Endothelial cell (in vitro differentiated cells): ENCODE data around the gene PPP1CB. TPM values are rescaled to one million over a fixed set of nuclear protein-coding genes. Genes with fewer than 3 reads are reported as not detected.

Source experiments
- DNase-seq: peaks from one replicate; pipeline ENCODE4 v3.0.0; 2021; ENCODE audit warnings: low spot score
- H3K27ac Mint-ChIP-seq: one replicate; pipeline ENCODE4 v1.8.0; 2021; ENCODE audit warnings: mixed read lengths, inconsistent platforms; ENCODE audit not compliant: unreplicated experiment
- H3K27me3 Mint-ChIP-seq: one replicate; pipeline ENCODE4 v1.8.0; 2021; ENCODE audit warnings: mild to moderate bottlenecking, moderate library complexity, mixed read lengths, inconsistent platforms; ENCODE audit not compliant: unreplicated experiment
- H3K36me3 Mint-ChIP-seq: one replicate; pipeline ENCODE4 v1.8.0; 2021; ENCODE audit warnings: mild to moderate bottlenecking, low read depth, mixed read lengths, inconsistent platforms; ENCODE audit not compliant: unreplicated experiment
- H3K4me1 Mint-ChIP-seq: one replicate; pipeline ENCODE4 v1.8.0; 2021; ENCODE audit warnings: mild to moderate bottlenecking, mixed read lengths, inconsistent platforms; ENCODE audit not compliant: unreplicated experiment
- H3K4me3 Mint-ChIP-seq: one replicate; pipeline ENCODE4 v1.8.0; 2021; ENCODE audit warnings: mild to moderate bottlenecking, mixed read lengths, inconsistent platforms; ENCODE audit not compliant: unreplicated experiment
- H3K9me3 Mint-ChIP-seq: one replicate; pipeline ENCODE4 v1.8.0; 2021; ENCODE audit warnings: mixed read lengths, inconsistent platforms; ENCODE audit not compliant: unreplicated experiment
- CTCF ChIP-seq: fragments of 200-600 bp; sonication (generic); IDR thresholded peaks from one replicate; pipeline ENCODE4 v1.5.0; 2021; ENCODE audit warnings: antibody characterized with exemption; ENCODE audit not compliant: unreplicated experiment
- total RNA-seq: library from RNA; stranded (reverse); fragmentation: NEBNext Ultra II Directional; extraction: Animal tissue kit (Norgen Biotek cat#: 25700); gene quantifications from one replicate; pipeline ENCODE4 v1.2.1, GENCODE V29; 2021; ENCODE audit not compliant: unreplicated experiment

The PPP1CB gene
- total RNA-seq, 1 donor from 2014 or later = 125 TPM

- H3K27me3 Mint-ChIP-seq = no peaks in the 10 kb centered on the region
- H3K4me3 Mint-ChIP-seq = no peak overlapping the region
- H3K27ac Mint-ChIP-seq = no peak overlapping the region
- H3K4me1 Mint-ChIP-seq = no peaks in the 10 kb centered on the region
- H3K36me3 Mint-ChIP-seq = no peaks in the 10 kb centered on the region
- no peak for TF ChIP-seq CTCF
- no peak for DNase-seq
- H3K9me3 Mint-ChIP-seq = no peaks in the 10 kb centered on the region
These were observed 84.2 kb downstream of the PPP1CB start for GRCh38 chr2:28835781-28836180.

GRCh38 chr2:28838971-28839370 lies 87.3 kb downstream of the PPP1CB start:
- Mint-ChIP-seq H3K9me3 (no peaks in the 10 kb centered on the region), H3K27me3 (no peaks in the 10 kb centered on the region), H3K36me3 (no peaks in the 10 kb centered on the region), H3K4me3 (no peak overlapping the region), H3K4me1 (no peaks in the 10 kb centered on the region), H3K27ac (no peak overlapping the region)
- DNase-seq = no peak
- no peak for TF ChIP-seq CTCF

- Mint-ChIP-seq H3K9me3 (no peaks in the 10 kb centered on the region), H3K4me3 (no peak overlapping the region), H3K27ac (no peak overlapping the region), H3K36me3 (peaks cover 4% of the 10 kb centered on the region), H3K4me1 (no peaks in the 10 kb centered on the region), H3K27me3 (peaks cover 1% of the 10 kb centered on the region)
- TF ChIP-seq CTCF = no peak
- no peak for DNase-seq
These were observed 90.4 kb downstream of the PPP1CB start for GRCh38 chr2:28842042-28842441.

Other genes with a start within 250 kb of the PPP1CB start
- 0.33 TPM for gene SPDYA, start 59.0 kb downstream of the PPP1CB start, total RNA-seq
- 14.9 TPM for gene TRMT61B, start 118.5 kb downstream of the PPP1CB start, total RNA-seq
- 33.5 TPM for gene WDR43, start 142.8 kb downstream of the PPP1CB start, total RNA-seq
- 0.23 TPM for gene TOGARAM2, start 229.5 kb downstream of the PPP1CB start, total RNA-seq